Esophagus squamous epithelium (tissue), 5 donors: ENCODE results near the gene AK9. TPM values are rescaled to one million over a fixed set of nuclear protein-coding genes. Genes with fewer than 3 reads are reported as not detected.

Experiments used
- DNase-seq: peaks from one replicate; lab custom pipeline; 2025; lab: John Stamatoyannopoulos, UW
- H3K27ac ChIP-seq, 4 donors: fragments of 200-600 bp; sonication (generic); one replicate each; pipeline ENCODE4 v1.5.1; 2016 to 2019; ENCODE audit warnings: mild to moderate bottlenecking in 1 of 4
- H3K27me3 ChIP-seq, 4 donors: fragments of 200-600 bp; sonication (generic); 1 replicate in 3 of 4; 2 replicates in 1 of 4; pipeline versions ENCODE4 v1.5.1 to v1.6.0; 2017 to 2021; ENCODE audit warnings: antibody characterized with exemption in 1 of 4
- H3K36me3 ChIP-seq, 3 donors: fragments of 200-600 bp; sonication (generic); one replicate each; pipeline ENCODE4 v1.5.1; 2016 to 2019
- H3K4me1 ChIP-seq, 3 donors: fragments of 200-600 bp; sonication (generic); one replicate each; pipeline ENCODE4 v1.5.1; 2017 to 2019
- H3K4me3 ChIP-seq, 4 donors: fragments of 200-600 bp; sonication (generic); 1 replicate in 3 of 4; 2 replicates in 1 of 4; pipeline ENCODE4 v1.5.1; 2016 to 2019; ENCODE audit warnings: mild to moderate bottlenecking in 2 of 4, moderate library complexity in 1 of 4
- H3K9me3 ChIP-seq, 3 donors: fragments of 200-600 bp; sonication (generic); one replicate each; pipeline ENCODE4 v1.5.1; 2016 to 2019
- CTCF ChIP-seq, 6 experiments: fragments of 450-650 bp in 4 of 6; fragments of 200-600 bp in 2 of 6; sonication (generic) in 2 of 6; IDR thresholded peaks; one replicate each; pipeline ENCODE4 v1.5.1; 2016 to 2019; ENCODE audit warnings: antibody characterized with exemption in 6 of 6, mild to moderate bottlenecking in 4 of 6, moderate library complexity in 4 of 6
- POLR2A ChIP-seq, 4 donors: fragments of 450-650 bp; IDR thresholded peaks; one replicate each; pipeline ENCODE4 v1.6.1; 2017; ENCODE audit warnings: antibody characterized with exemption in 4 of 4, mild to moderate bottlenecking in 4 of 4, moderate library complexity in 3 of 4
- WGBS, 2 donors: methylation state at CpG; one replicate each; pipeline ENCODE4 v1.1.5; 2018; 5-methylcytosine and 5-hydroxymethylcytosine counted together
- intact Hi-C: fragments of 100-400 bp; cut with DNase I; formaldehyde crosslinking; loops from one replicate; pipeline ENCODE4 v1.15.0; 2022
- total RNA-seq, 4 donors: library from RNA; depleted of rRNA; stranded (reverse); fragments of >200 nt; gene quantifications; one replicate each; pipeline ENCODE4 v1.1.0, GENCODE V29; 2016
- donor health status: DM: yes; HTN: yes; CAD: no.

Gene AK9
- total RNA-seq, 4 donors from 2014 or later, result 2.8 to 9.0 (median 3.2) TPM

GRCh38 chr6:109628158-109629000, 62.6 kb downstream of the AK9 start:
- H3K9me3 ChIP-seq, result no peaks in the 10 kb centered on the region
- H3K4me3 ChIP-seq, result no peak overlapping the region
- H3K27me3 ChIP-seq, result no peaks in the 10 kb centered on the region
- no peak for DNase-seq
- no peak for TF ChIP-seq POLR2A (IDR thresholded peaks at IDR 0.05)
- intact Hi-C loops, result no loop called here
- peaks cover 0 to 7% (median 0%) of the 10 kb centered on the region in 3 donors for H3K36me3 ChIP-seq
- WGBS, 2 donors, result 86 to 93% methylated on average over 4 of the region's 4 CpGs
- H3K27ac ChIP-seq, result no peak overlapping the region
- H3K4me1 ChIP-seq, result no peaks in the 10 kb centered on the region

- Histone ChIP-seq H3K36me3 (no peaks in the 10 kb centered on the region), H3K27ac (no peak overlapping the region), H3K9me3 (no peaks in the 10 kb centered on the region), H3K4me3 (no peak overlapping the region), H3K4me1 (no peaks in the 10 kb centered on the region), H3K27me3 (no peaks in the 10 kb centered on the region)
- 67 to 72% methylated on average over 2 of the region's 2 CpGs for WGBS, 2 donors
- TF ChIP-seq POLR2A (IDR thresholded peaks at IDR 0.05) (no peak), CTCF (IDR thresholded peaks at IDR 0.05) (no peak)
- DNase-seq, result no peak
- intact Hi-C loops, result no loop called here
These were observed 64.7 kb downstream of the AK9 start for GRCh38 chr6:109626311-109626710.

- no peaks in the 10 kb centered on the region for H3K27me3 ChIP-seq
- no peak overlapping the region for H3K27ac ChIP-seq
- H3K36me3 ChIP-seq, result no peaks in the 10 kb centered on the region
- H3K9me3 ChIP-seq, result no peaks in the 10 kb centered on the region
- H3K4me1 ChIP-seq, result no peaks in the 10 kb centered on the region
- intact Hi-C loops, result no loop called here
- H3K4me3 ChIP-seq, result no peak overlapping the region
- TF ChIP-seq CTCF (IDR thresholded peaks at IDR 0.05), result no peak
- 77 to 86% methylated on average over 5 to 7 of the region's 7 CpGs for WGBS, 2 donors
- no peak for DNase-seq
These were observed 65.8 kb downstream of the AK9 start for GRCh38 chr6:109625199-109625598.

GRCh38 chr6:109623288-109623687, 67.7 kb downstream of the AK9 start:
- DNase-seq, result no peak
- no peak overlapping the region for H3K4me3 ChIP-seq
- no peaks in the 10 kb centered on the region for H3K4me1 ChIP-seq
- no peaks in the 10 kb centered on the region for H3K36me3 ChIP-seq
- WGBS, 2 donors, result 44 to 66% methylated on average over 3 of the region's 3 CpGs
- intact Hi-C loops, result no loop called here
- H3K9me3 ChIP-seq, result no peaks in the 10 kb centered on the region
- H3K27me3 ChIP-seq, result no peaks in the 10 kb centered on the region
- no peak overlapping the region for H3K27ac ChIP-seq
- TF ChIP-seq POLR2A (IDR thresholded peaks at IDR 0.05), result no peak
- no peak for TF ChIP-seq CTCF (IDR thresholded peaks at IDR 0.05)

GRCh38 chr6:109612268-109612667, 78.7 kb downstream of the AK9 start:
- Histone ChIP-seq H3K4me3 (no peak overlapping the region), H3K36me3 (no peaks in the 10 kb centered on the region), H3K27me3 (no peaks in the 10 kb centered on the region), H3K27ac (no peak overlapping the region), H3K4me1 (no peaks in the 10 kb centered on the region), H3K9me3 (no peaks in the 10 kb centered on the region)
- WGBS, 2 donors, result 35 to 45% methylated on average over 1 of the region's 1 CpG
- no peak for TF ChIP-seq POLR2A (IDR thresholded peaks at IDR 0.05)
- no peak for TF ChIP-seq CTCF (IDR thresholded peaks at IDR 0.05)
- DNase-seq, result no peak
- intact Hi-C loops, result no loop called here
